OCI-LY3 (cell line): ENCODE measurements around the gene CNIH2.

Source experiments
- CTCF ChIP-seq: fragments of 200-600, 300-600 bp; sonication (generic); IDR thresholded peaks from 2 replicates; pipeline ENCODE4 v1.5.1; 2014; ENCODE audit warnings: antibody characterized with exemption, low read length, low read depth
- EZH2phosphoT487 ChIP-seq: fragments of 200-600 bp; shearing (Covaris generic); IDR thresholded peaks from 2 replicates; pipeline ENCODE4 v1.6.1; 2018; ENCODE audit warnings: antibody characterized with exemption, mixed run types, low read depth

GRCh38 chr11:66267039-66267378 lies 11.0 kb upstream of the CNIH2 start:
- no peak for TF ChIP-seq CTCF
- TF ChIP-seq EZH2phosphoT487 = no peak
